ENCODE results near the gene RHOF. TPM values are rescaled to one million over a fixed set of nuclear protein-coding genes. Genes with fewer than 3 reads are reported as not detected.
A peak's percentile ranks its signal among the peaks of the same experiment; 100 is the strongest.

The RHOF gene
- total RNA-seq, 1 experiment from 2014 or later = 29.1 TPM

DNA sequence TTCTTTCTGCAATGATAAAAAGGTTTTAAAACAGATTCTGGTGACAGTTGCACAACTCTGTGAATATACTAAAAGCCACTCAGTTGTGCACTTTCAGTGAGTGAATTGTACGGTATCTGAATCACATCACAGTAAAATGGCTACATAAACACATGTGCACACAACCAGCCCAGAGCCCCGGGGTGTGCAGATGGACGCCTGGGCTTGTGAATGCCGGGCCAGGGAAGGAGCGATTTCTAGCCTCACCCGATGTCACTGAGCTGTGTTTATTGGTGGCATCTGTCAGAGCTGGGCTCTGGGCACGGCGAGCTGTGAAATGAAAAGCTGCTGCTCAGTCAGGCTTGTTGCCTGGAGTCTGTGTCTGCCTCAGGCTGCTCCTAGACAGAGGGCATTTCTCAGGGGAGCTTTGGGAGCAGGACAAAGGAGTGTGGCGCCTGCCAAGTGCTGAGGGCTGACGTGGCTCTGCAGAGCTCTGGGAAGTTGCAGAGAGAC is 25.9 kb downstream of the RHOF start:
- Mint-ChIP-seq H3K4me3 (no peak overlapping the region), H3K36me3 (ENCODE audit: insufficient read depth in 1 of 3, low read depth in 3 of 3) (peaks cover 0 to 18% (median 3%) of the 10 kb centered on the region in 3 experiments; a peak in 3 of 7 replicates), H3K9me3 (no peaks in the 10 kb centered on the region), H3K27ac (peak overlapping the region in 1 of 3 experiments; percentile 25; a peak in 1 of 7 replicates), H3K4me1 (peaks cover 4 to 17% of the 10 kb centered on the region in 2 experiments; a peak in 3 of 4 replicates), H3K27me3 (ENCODE audit: low read depth) (no peaks in the 10 kb centered on the region; the same call in 1 of the 2 replicates)
- Histone ChIP-seq H3K27me3 (ENCODE audit: insufficient read depth, low read length) (no peaks in the 10 kb centered on the region), H2BK5ac (ENCODE audit: insufficient read length, low read length) (no peak overlapping the region), H4K91ac (ENCODE audit: insufficient read length, low read depth, low read length) (no peak overlapping the region), H3K4ac (ENCODE audit: low read depth, low read length) (no peak overlapping the region), H3K23me2 (ENCODE audit: insufficient read length, low read depth, low read length, poor library complexity, severe bottlenecking) (no peaks in the 10 kb centered on the region), H3K4me2 (ENCODE audit: insufficient read depth, insufficient read length, low read length) (no peak overlapping the region), H2BK120ac (ENCODE audit: low read depth, low read length, poor library complexity, severe bottlenecking) (no peak overlapping the region), H2BK20ac (ENCODE audit: low read depth, low read length, poor library complexity, severe bottlenecking) (no peak overlapping the region), H2BK12ac (ENCODE audit: insufficient read length, low read depth, low read length) (no peak overlapping the region), H3K9ac (ENCODE audit: extremely low read depth, insufficient read length, low read length) (no peak overlapping the region), H3K79me1 (ENCODE audit: insufficient read depth, low read depth, low read length, poor library complexity, severe bottlenecking) (no peaks in the 10 kb centered on the region), H4K8ac (replicated peaks; ENCODE audit: insufficient read length, low read depth, low read length) (no peak overlapping the region), H3T11ph (ENCODE audit: low read length) (no peak overlapping the region), H3K56ac (ENCODE audit: insufficient read length, low read depth, low read length) (no peak overlapping the region), H2AFZ (ENCODE audit: low read length) (no peak overlapping the region), H3K27ac (ENCODE audit: insufficient read length, low read depth, low read length) (no peak overlapping the region), H4K5ac (ENCODE audit: insufficient read length, low read depth, low read length) (no peak overlapping the region), H3K18ac (ENCODE audit: insufficient read length, low read depth, low read length) (no peak overlapping the region), H2AK5ac (ENCODE audit: insufficient read length, low read length) (no peak overlapping the region), H3K79me2 (ENCODE audit: insufficient read depth, low read length) (no peaks in the 10 kb centered on the region), H3K23ac (ENCODE audit: insufficient read length, low read depth, low read length) (no peak overlapping the region), H4K20me1 (ENCODE audit: control insufficient read depth, insufficient read depth, insufficient read length) (no peaks in the 10 kb centered on the region), H3K9me3 (ENCODE audit: control insufficient read depth, low read depth, low read length) (no peaks in the 10 kb centered on the region), H3K4me1 (ENCODE audit: insufficient read depth, low read length) (no peaks in the 10 kb centered on the region), H3K14ac (ENCODE audit: insufficient read depth, low read length) (no peak overlapping the region), H2BK15ac (ENCODE audit: low read depth, low read length) (no peak overlapping the region)
- WGBS (ENCODE audit: extremely low coverage, insufficient read length, low lambda C conversion rate) = no CpG with 5 or more reads among the region's 10 CpGs
- DNase-seq = no peak
- no peak for TF ChIP-seq CTCF (conservative IDR thresholded peaks at IDR 0.05)
